SK-N-SH (cell line): ENCODE results near the gene BDKRB1. TPM values are rescaled to one million over a fixed set of nuclear protein-coding genes. Genes with fewer than 3 reads are reported as not detected.

ENCODE experiments used
- CTCF ChIA-PET: fragments of 300-600, 350-600 bp; formaldehyde crosslinking; extraction: SDS; loops from one replicate; lab custom pipeline; 2021; lab: Yijun Ruan, JAX
- POLR2A ChIA-PET: fragments of 350-600 bp; sonication (Branson Sonifier 250); formaldehyde crosslinking; extraction: SDS; loops from one replicate; lab custom pipeline; 2020; ENCODE audit warnings: antibody characterized with exemption, inconsistent platforms; lab: Yijun Ruan, JAX
- DNase-seq: peaks from one replicate; pipeline ENCODE4 v3.0.0; 2012
- H2AFZ ChIP-seq: fragments of 200-600 bp; sonication (generic); 2 replicates; pipeline ENCODE4 v1.8.1; 2016; ENCODE audit warnings: antibody characterized with exemption, mild to moderate bottlenecking, low read depth
- H3F3A ChIP-seq: fragments of 200-600 bp; sonication (generic); replicated peaks from 2 replicates; pipeline ENCODE3; 2016; ENCODE audit warnings: antibody characterized with exemption, mild to moderate bottlenecking; ENCODE audit not compliant: insufficient read depth
- H3K27ac ChIP-seq, 2 experiments: fragments of 200-500 bp in 1 of 2; fragments of 200-600 bp in 1 of 2; sonication (Bioruptor generic) in 1 of 2; sonication (generic), shearing (Covaris generic) in 1 of 2; 2 replicates each; pipeline versions ENCODE4 v1.5.1 to v1.6.1; 2014 to 2016; ENCODE audit warnings: low read depth in 2 of 2, inconsistent platforms in 1 of 2, low read length in 1 of 2, mild to moderate bottlenecking in 1 of 2, mixed read lengths in 1 of 2
- H3K27me3 ChIP-seq: fragments of 200-600 bp; sonication (generic), shearing (Covaris generic); 2 replicates; pipeline ENCODE4 v1.6.1; 2016; ENCODE audit warnings: mixed run types; ENCODE audit not compliant: insufficient read depth
- H3K36me3 ChIP-seq, 2 experiments: fragments of 200-500 bp in 1 of 2; fragments of 200-600 bp in 1 of 2; sonication (Bioruptor generic) in 1 of 2; sonication (generic) in 1 of 2; replicated peaks in 1 of 2; 2 replicates each; pipeline versions ENCODE3 to v1.5.1; 2014 to 2016; ENCODE audit warnings: low read length in 1 of 2, mild to moderate bottlenecking in 1 of 2; ENCODE audit not compliant: insufficient read depth in 2 of 2, control insufficient read depth in 1 of 2
- H3K4me1 ChIP-seq, 2 experiments: fragments of 200-500 bp in 1 of 2; fragments of 200-600 bp in 1 of 2; sonication (Bioruptor generic) in 1 of 2; sonication (generic), shearing (Covaris generic) in 1 of 2; 2 replicates each; pipeline versions ENCODE4 v1.5.1 to v1.6.1; 2014 to 2016; ENCODE audit warnings: low read depth in 1 of 2, low read length in 1 of 2, mixed run types in 1 of 2; ENCODE audit not compliant: insufficient read depth in 2 of 2, control insufficient read depth in 1 of 2
- H3K4me2 ChIP-seq: fragments of 200-600 bp; sonication (generic), shearing (Covaris generic); 2 replicates; pipeline ENCODE4 v1.6.1; 2017; ENCODE audit warnings: mixed run types
- H3K4me3 ChIP-seq, 2 experiments: fragments of 200-500 bp in 1 of 2; fragments of 200-600 bp in 1 of 2; sonication (Bioruptor generic) in 1 of 2; sonication (generic), shearing (Covaris generic) in 1 of 2; 2 replicates each; pipeline versions ENCODE4 v1.5.1 to v1.8.1; 2014 to 2016; ENCODE audit warnings: low read depth in 2 of 2, inconsistent platforms in 1 of 2, low read length in 1 of 2, mild to moderate bottlenecking in 1 of 2, mixed read lengths in 1 of 2, moderate library complexity in 1 of 2
- H3K79me2 ChIP-seq: fragments of 200-600 bp; sonication (generic); 2 replicates; pipeline ENCODE4 v1.8.1; 2017; ENCODE audit warnings: mild to moderate bottlenecking; ENCODE audit not compliant: insufficient read depth
- H3K9ac ChIP-seq: fragments of 200-600 bp; sonication (generic); 2 replicates; pipeline ENCODE4 v1.6.1; 2017; ENCODE audit warnings: mixed run types
- H3K9me2 ChIP-seq: fragments of 200-600 bp; sonication (generic); 2 replicates; pipeline ENCODE4 v1.6.1; 2017; ENCODE audit warnings: mixed run types
- H3K9me3 ChIP-seq: fragments of 200-600 bp; sonication (generic); 2 replicates; pipeline ENCODE4 v1.6.1; 2017; ENCODE audit warnings: mixed run types, mild to moderate bottlenecking, moderate library complexity
- H4K20me1 ChIP-seq: fragments of 200-600 bp; sonication (generic); 2 replicates; pipeline ENCODE4 v1.6.1; 2017; ENCODE audit warnings: mild to moderate bottlenecking, mixed run types; ENCODE audit not compliant: insufficient read depth
- CHD2 ChIP-seq: fragments of 150-350 bp; IDR thresholded peaks from 2 replicates; pipeline ENCODE4 v1.6.1; 2018; ENCODE audit warnings: low read length; ENCODE audit not compliant: partially characterized antibody
- EZH2phosphoT487 ChIP-seq: fragments of 200-600 bp; sonication (generic); IDR thresholded peaks from 2 replicates; pipeline ENCODE4 v1.6.1; 2017; ENCODE audit warnings: low read depth, mixed run types, mild to moderate bottlenecking, antibody characterized with exemption, moderate library complexity, borderline replicate concordance
- GABPA ChIP-seq: IDR thresholded peaks from 2 replicates; pipeline ENCODE4 v1.4.0; 2012; ENCODE audit warnings: low read depth, mild to moderate bottlenecking
- MEF2A ChIP-seq: IDR thresholded peaks from 2 replicates; pipeline ENCODE4 v1.4.0; 2012; ENCODE audit warnings: low read depth, borderline replicate concordance
- MXI1 ChIP-seq: IDR thresholded peaks from 2 replicates; pipeline ENCODE4 v1.6.1; 2012; ENCODE audit warnings: mild to moderate bottlenecking, low read depth, low read length, improper control_type of control experiment
- NRF1 ChIP-seq: IDR thresholded peaks from 2 replicates; pipeline ENCODE4 v1.6.1; 2012; ENCODE audit warnings: low read depth, mild to moderate bottlenecking, low read length
- PBX3 ChIP-seq: IDR thresholded peaks from 2 replicates; pipeline ENCODE4; 2012
- RCOR1 ChIP-seq: fragments of 150-350 bp; IDR thresholded peaks from 2 replicates; pipeline ENCODE4 v1.6.1; 2017; ENCODE audit warnings: antibody characterized with exemption, low read length
- SMC3 ChIP-seq: IDR thresholded peaks from 2 replicates; pipeline ENCODE4 v1.6.1; 2012; ENCODE audit warnings: low read depth, low read length, improper control_type of control experiment
- TCF12 ChIP-seq: IDR thresholded peaks from 2 replicates; pipeline ENCODE4 v1.4.0; 2012
- USF1 ChIP-seq: IDR thresholded peaks from 2 replicates; pipeline ENCODE4 v1.4.0; 2012; ENCODE audit warnings: low read depth, borderline replicate concordance
- YY1 ChIP-seq: IDR thresholded peaks from 2 replicates; pipeline ENCODE4 v1.4.0; 2012; ENCODE audit warnings: low read depth, mild to moderate bottlenecking
- ZBTB33 ChIP-seq: IDR thresholded peaks from 2 replicates; pipeline ENCODE4 v1.4.0; 2012; ENCODE audit warnings: low read depth, borderline replicate concordance
- WGBS: methylation state at CpG from one replicate; pipeline ENCODE4 v1.1.6; 2017; ENCODE audit warnings: low lambda C conversion rate; 5-methylcytosine and 5-hydroxymethylcytosine counted together
- polyA plus RNA-seq, 3 experiments: library from polyadenylated mRNA; depleted of rRNA; stranded (reverse); fragments of >200 nt; gene quantifications; 2 replicates each; pipeline ENCODE4 v1.2.3, GENCODE V29; 2012
- TF ChIP-seq, protein P1 (sequence below): IDR thresholded peaks from 2 replicates; pipeline ENCODE4 v1.6.1; 2012; ENCODE audit warnings: mild to moderate bottlenecking, low read depth, low read length, moderate library complexity

BDKRB1 gene
- polyA plus RNA-seq, 1 of the 3 experiments (the other 2 are of a cell fraction), result 14.4 TPM

- POLR2A ChIA-PET, result no interaction called here
- no peak overlapping the region for H3K4me3 ChIP-seq
- H3K9ac ChIP-seq, result no peak overlapping the region
- 96% methylated on average over 12 of the region's 12 CpGs for WGBS
- no peak overlapping the region for H2AFZ ChIP-seq
- CTCF ChIA-PET, result interaction anchor here (2.7 kb wide), 1 partner anchor 108 kb away, joined by 16 read pairs; no protein-coding TSS in a partner anchor
- H3K4me2 ChIP-seq, result no peak overlapping the region
- TF ChIP-seq TCF12 (no peak), SMC3 (no peak), PBX3 (no peak)
- no peak for DNase-seq
- peaks cover 0 to 7% of the 10 kb centered on the region in 2 experiments for H3K36me3 ChIP-seq
- H3K9me2 ChIP-seq, result no peaks in the 10 kb centered on the region
- no peak overlapping the region for H3K27ac ChIP-seq
- H3K4me1 ChIP-seq, result peaks cover 10 to 20% of the 10 kb centered on the region in 2 experiments; a peak in 2 of 4 replicates
- no peaks in the 10 kb centered on the region for H4K20me1 ChIP-seq
- H3K79me2 ChIP-seq, result peaks cover 16% of the 10 kb centered on the region; the same call in 1 of the 2 replicates
- peaks cover 14% of the 10 kb centered on the region for H3K9me3 ChIP-seq
- no peaks in the 10 kb centered on the region for H3K27me3 ChIP-seq
- no peaks in the 10 kb centered on the region for H3F3A ChIP-seq
Observed at GRCh38 chr14:96208739-96209138, 47.3 kb upstream of the BDKRB1 start.

DNA sequence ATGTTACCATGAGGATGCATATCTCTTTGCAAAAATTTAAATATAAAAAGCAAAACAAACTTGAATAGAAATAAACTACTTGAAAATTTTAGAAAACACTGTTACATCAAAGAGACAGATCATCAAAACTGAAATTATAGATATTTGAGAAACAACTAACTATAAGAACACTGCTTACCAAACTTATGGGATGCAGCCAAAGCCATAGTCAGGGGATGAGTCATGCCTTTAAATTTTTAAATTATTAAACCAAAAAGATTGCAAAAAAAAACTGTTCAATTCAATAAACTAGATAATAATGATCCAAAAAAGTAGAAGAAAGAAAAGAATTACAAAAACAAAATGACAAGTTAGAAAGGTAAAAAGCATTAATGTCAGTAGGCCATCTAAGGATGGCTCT lies 43.9 kb upstream of the BDKRB1 start:
- Histone ChIP-seq H3K79me2 (0 out of 2 replicates have a peak, but pooled peaks cover 2% of the 10 kb centered on the region), H3K36me3 (peaks cover 0 to 7% of the 10 kb centered on the region in 2 experiments), H2AFZ (no peak overlapping the region), H4K20me1 (no peaks in the 10 kb centered on the region), H3K27me3 (no peaks in the 10 kb centered on the region), H3K9me2 (no peaks in the 10 kb centered on the region), H3K27ac (no peak overlapping the region), H3K4me1 (peaks cover 0 to 16% of the 10 kb centered on the region in 2 experiments; a peak in 1 of 4 replicates), H3K4me2 (no peak overlapping the region), H3K9me3 (peaks cover 14% of the 10 kb centered on the region), H3K9ac (no peak overlapping the region), H3F3A (no peaks in the 10 kb centered on the region), H3K4me3 (no peak overlapping the region)
- POLR2A ChIA-PET, result no interaction called here
- DNase-seq, result no peak
- TF ChIP-seq YY1, result no peak
- TF ChIP-seq MXI1, result no peak
- TF ChIP-seq RCOR1, result no peak
- CTCF ChIA-PET, result no interaction called here

DNA sequence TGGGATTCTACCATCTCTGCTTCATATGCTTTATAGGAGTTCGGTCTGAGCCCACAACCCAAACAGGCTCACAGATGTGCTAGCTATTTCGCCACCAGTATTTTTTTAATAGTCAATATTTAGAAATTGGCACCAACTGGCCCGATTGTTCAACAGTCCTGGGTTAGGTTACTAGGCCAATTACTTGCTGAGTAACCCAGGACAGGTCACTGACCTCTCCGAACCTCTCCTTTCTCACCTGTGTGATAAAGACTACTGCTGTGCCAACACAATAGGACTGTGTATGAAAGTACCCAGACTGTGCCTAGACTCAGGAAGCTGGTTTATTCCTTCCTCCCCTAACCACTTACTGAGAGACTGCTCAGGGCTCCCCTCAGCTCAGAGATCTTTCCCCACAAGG lies 43.1 kb upstream of the BDKRB1 start:
- POLR2A ChIA-PET, result interaction anchor here (0.9 to 1.0 kb wide), 2 partner anchors 8 to 28 kb away, joined by 3 read pairs; partner anchors contain the start of gene BDKRB2
- no peaks in the 10 kb centered on the region for H4K20me1 ChIP-seq
- WGBS, result 92% methylated on average over 4 of the region's 4 CpGs
- TF ChIP-seq NRF1 (no peak), MEF2A (no peak), ZBTB33 (no peak), CHD2 (no peak), EZH2phosphoT487 (no peak), USF1 (no peak), GABPA (no peak)
- TF ChIP-seq, protein P1, sequence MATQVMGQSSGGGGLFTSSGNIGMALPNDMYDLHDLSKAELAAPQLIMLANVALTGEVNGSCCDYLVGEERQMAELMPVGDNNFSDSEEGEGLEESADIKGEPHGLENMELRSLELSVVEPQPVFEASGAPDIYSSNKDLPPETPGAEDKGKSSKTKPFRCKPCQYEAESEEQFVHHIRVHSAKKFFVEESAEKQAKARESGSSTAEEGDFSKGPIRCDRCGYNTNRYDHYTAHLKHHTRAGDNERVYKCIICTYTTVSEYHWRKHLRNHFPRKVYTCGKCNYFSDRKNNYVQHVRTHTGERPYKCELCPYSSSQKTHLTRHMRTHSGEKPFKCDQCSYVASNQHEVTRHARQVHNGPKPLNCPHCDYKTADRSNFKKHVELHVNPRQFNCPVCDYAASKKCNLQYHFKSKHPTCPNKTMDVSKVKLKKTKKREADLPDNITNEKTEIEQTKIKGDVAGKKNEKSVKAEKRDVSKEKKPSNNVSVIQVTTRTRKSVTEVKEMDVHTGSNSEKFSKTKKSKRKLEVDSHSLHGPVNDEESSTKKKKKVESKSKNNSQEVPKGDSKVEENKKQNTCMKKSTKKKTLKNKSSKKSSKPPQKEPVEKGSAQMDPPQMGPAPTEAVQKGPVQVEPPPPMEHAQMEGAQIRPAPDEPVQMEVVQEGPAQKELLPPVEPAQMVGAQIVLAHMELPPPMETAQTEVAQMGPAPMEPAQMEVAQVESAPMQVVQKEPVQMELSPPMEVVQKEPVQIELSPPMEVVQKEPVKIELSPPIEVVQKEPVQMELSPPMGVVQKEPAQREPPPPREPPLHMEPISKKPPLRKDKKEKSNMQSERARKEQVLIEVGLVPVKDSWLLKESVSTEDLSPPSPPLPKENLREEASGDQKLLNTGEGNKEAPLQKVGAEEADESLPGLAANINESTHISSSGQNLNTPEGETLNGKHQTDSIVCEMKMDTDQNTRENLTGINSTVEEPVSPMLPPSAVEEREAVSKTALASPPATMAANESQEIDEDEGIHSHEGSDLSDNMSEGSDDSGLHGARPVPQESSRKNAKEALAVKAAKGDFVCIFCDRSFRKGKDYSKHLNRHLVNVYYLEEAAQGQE, result no peak

More for the DNA sequence above, 43.1 kb upstream of the BDKRB1 start:
- CTCF ChIA-PET, result no interaction called here
- Histone ChIP-seq H3K4me2 (no peak overlapping the region), H3K9me3 (peaks cover 14% of the 10 kb centered on the region), H3K9ac (no peak overlapping the region), H3K4me3 (no peak overlapping the region), H3K36me3 (peaks cover 0 to 7% of the 10 kb centered on the region in 2 experiments), H3K27ac (no peak overlapping the region), H3K27me3 (no peaks in the 10 kb centered on the region), H2AFZ (no peak overlapping the region), H3F3A (no peaks in the 10 kb centered on the region), H3K79me2 (0 out of 2 replicates have a peak, but pooled peaks cover 2% of the 10 kb centered on the region), H3K4me1 (peaks cover 0 to 23% of the 10 kb centered on the region in 2 experiments; a peak in 1 of 4 replicates), H3K9me2 (no peaks in the 10 kb centered on the region)
- DNase-seq, result no peak
